GM21515 (cell line): Measurements from ENCODE around the gene SLC6A13.
"Not testable (repeated sequence)": the region's sequence is repeated elsewhere in the genome, so short reads cannot be mapped to it uniquely, and the experiment has no call there.

Experiments
- ATAC-seq: cut with Tn5 transposase; IDR thresholded peaks from one replicate; pipeline ENCODE4 v1.9.1; 2021; ENCODE audit not compliant: unreplicated experiment

The SLC6A13 gene

GRCh38 chr12:262817-263216 lies at the start of gene SLC6A13:
Gene SLC6A13, minus strand, starts transcription at chr12:262836. Its CDS starts 2,784 bp downstream, at chr12:260052.
- ATAC-seq: no peak

GRCh38 chr12:308511-308910 lies 45.9 kb upstream of the SLC6A13 start:
- ATAC-seq: no peak

- ATAC-seq: no peak
Observed at GRCh38 chr12:307406-307805, 44.8 kb upstream of the SLC6A13 start.

- ATAC-seq: no peak
Observed at GRCh38 chr12:304805-305204, 42.2 kb upstream of the SLC6A13 start.

GRCh38 chr12:302766-303165 lies 40.1 kb upstream of the SLC6A13 start:
- not testable (repeated sequence) for ATAC-seq

GRCh38 chr12:300166-300565 lies 37.5 kb upstream of the SLC6A13 start:
- ATAC-seq: not testable (repeated sequence)

GRCh38 chr12:299511-299910 lies 36.9 kb upstream of the SLC6A13 start:
- ATAC-seq: not testable (repeated sequence)

GRCh38 chr12:298059-298458 lies 35.4 kb upstream of the SLC6A13 start:
- ATAC-seq: not testable (repeated sequence)

- no peak for ATAC-seq
Observed at GRCh38 chr12:295132-295531, 32.5 kb upstream of the SLC6A13 start.

- no peak for ATAC-seq
Observed at GRCh38 chr12:293199-293598, 30.6 kb upstream of the SLC6A13 start.

- ATAC-seq: no peak
Observed at GRCh38 chr12:292186-292585, 29.6 kb upstream of the SLC6A13 start.

- ATAC-seq: no peak
Observed at GRCh38 chr12:291153-291723, 28.6 kb upstream of the SLC6A13 start.

GRCh38 chr12:288687-289086 lies 26.1 kb upstream of the SLC6A13 start:
- no peak for ATAC-seq

GRCh38 chr12:286531-287300 lies 24.1 kb upstream of the SLC6A13 start:
- ATAC-seq: no peak

GRCh38 chr12:278046-278445 lies 15.4 kb upstream of the SLC6A13 start:
- ATAC-seq: no peak

- no peak for ATAC-seq
Observed at GRCh38 chr12:275812-276211, 13.2 kb upstream of the SLC6A13 start.

- ATAC-seq: no peak
Observed at GRCh38 chr12:273382-273781, 10.7 kb upstream of the SLC6A13 start.

GRCh38 chr12:272942-273341 lies 10.3 kb upstream of the SLC6A13 start:
- ATAC-seq: no peak

GRCh38 chr12:271161-271560 lies 8.5 kb upstream of the SLC6A13 start:
- no peak for ATAC-seq

- no peak for ATAC-seq
Observed at GRCh38 chr12:269191-269590, 6.6 kb upstream of the SLC6A13 start.

- no peak for ATAC-seq
Observed at GRCh38 chr12:268483-268840, 5.8 kb upstream of the SLC6A13 start.

GRCh38 chr12:267581-268482 lies 5.2 kb upstream of the SLC6A13 start:
- no peak for ATAC-seq
